Fibroblast of skin of right biceps (primary cell): ENCODE results near the gene CRACR2A.

Source experiments
- DNase-seq: peaks from one replicate; pipeline ENCODE4 v3.0.0-alpha.2; 2013

CRACR2A gene

GRCh38 chr12:3645091-3645490, 107.8 kb downstream of the CRACR2A start:
- no peak for DNase-seq

GRCh38 chr12:3644104-3644503, 108.8 kb downstream of the CRACR2A start:
- no peak for DNase-seq

DNA sequence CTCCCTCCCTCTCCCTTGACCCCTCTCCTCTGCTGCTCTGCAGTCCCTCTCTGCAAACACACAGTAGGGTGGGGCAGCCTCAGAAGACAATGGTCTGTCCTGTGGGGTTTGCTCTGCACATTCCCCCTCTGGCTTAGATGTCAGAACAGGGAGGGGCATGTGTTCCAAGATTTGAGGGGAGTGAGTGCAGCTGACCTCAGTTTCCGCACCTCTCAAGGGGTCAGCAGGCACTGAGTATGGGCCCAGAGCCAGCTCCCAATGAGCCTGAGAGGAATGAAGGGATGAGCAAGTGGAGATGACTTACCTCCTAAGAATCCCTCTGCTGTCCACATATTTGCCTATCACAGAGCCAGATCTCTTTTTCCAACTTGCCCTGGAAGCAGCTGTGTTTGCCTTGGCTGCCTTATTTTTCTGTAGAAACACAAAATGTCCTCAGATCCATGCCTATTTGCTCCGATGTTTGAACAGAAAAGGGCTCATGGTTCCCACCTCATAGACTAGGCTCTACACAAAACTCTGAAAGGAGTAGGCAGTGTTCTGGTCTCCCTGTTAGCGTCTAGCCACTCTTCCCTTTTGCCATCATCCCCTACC, 111.4 kb downstream of the CRACR2A start:
- DNase-seq, result peak; percentile 78

GRCh38 chr12:3636328-3636727, 116.6 kb downstream of the CRACR2A start:
- DNase-seq, result peak; percentile 3

- DNase-seq, result no peak
These were observed 118.6 kb downstream of the CRACR2A start for GRCh38 chr12:3634348-3634747.

GRCh38 chr12:3633396-3633795, 119.5 kb downstream of the CRACR2A start:
- DNase-seq, result no peak

GRCh38 chr12:3632754-3633153, 120.2 kb downstream of the CRACR2A start:
- peak; percentile 20 for DNase-seq

DNA sequence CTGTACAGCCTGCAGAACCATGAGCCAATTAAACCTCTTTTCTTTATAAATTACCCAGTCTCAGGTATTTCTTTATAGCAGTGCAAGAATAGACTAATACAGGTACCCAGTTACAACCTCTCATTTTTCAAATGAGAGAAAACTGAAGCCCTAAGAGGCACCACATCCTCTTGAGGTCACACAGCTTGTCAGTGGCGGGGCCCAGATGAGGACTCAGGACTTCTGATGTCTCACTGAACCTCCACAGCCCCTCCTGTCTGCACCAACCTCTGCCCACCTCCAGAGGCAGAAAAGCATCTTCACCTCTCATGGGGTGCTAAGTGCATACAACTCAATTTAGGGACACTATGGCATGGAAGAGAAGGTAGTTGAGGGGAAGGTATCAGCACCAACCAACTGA, 120.7 kb downstream of the CRACR2A start:
- DNase-seq, result no peak

GRCh38 chr12:3631759-3632158, 121.2 kb downstream of the CRACR2A start:
- no peak for DNase-seq

GRCh38 chr12:3631272-3631637, 121.7 kb downstream of the CRACR2A start:
- no peak for DNase-seq

DNA sequence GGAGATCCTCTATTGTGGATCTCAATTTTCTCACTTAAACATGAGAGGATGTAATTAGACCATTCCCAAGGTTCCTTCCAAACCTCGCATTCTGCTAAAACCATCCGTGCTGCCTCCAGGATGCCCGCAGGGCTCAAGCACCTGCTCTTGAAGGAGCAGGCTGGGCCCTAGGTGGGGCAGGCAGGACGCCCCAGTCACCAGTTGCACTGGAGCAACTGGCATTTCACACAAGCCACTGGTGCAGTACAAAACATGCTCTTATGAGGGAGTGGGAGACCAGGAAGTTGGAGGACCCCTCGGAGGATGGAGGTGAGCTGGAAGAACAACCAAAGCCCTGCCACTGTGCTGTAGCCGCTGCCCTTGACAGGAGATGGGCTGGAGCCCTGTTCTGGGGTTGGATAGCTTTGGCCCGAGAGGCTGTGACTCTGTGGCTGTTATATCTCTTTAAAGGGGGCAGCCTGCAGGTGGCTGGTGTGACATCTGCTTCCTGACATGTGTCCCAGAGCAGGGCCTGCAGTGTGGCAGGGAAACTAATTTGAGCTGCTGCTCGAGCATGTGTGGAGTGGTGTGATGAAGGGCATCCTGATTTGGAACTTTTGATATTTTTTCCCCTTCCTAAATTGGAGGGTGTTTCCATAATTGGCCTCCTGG, 122.2 kb downstream of the CRACR2A start:
- DNase-seq, result no peak

DNA sequence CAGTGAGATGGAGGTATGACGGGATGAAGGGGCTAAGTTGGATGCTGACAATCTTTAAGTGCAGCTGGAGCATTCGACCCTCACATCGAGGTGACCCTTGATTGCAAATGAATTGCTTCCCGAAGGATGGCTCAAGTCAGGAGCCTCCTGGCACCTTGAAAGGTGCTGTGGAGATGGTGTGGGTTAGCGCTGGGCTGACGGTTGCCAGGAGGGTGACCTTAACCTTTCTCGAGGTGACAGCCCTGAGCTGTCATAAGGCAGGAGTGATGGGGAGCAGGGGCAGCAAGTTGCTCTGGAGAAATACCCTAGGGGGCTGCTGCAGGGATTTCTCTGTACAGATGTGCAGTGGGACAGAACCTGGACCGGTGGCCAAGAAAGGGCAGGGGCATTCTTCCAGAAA, 122.8 kb downstream of the CRACR2A start:
- no peak for DNase-seq

DNA sequence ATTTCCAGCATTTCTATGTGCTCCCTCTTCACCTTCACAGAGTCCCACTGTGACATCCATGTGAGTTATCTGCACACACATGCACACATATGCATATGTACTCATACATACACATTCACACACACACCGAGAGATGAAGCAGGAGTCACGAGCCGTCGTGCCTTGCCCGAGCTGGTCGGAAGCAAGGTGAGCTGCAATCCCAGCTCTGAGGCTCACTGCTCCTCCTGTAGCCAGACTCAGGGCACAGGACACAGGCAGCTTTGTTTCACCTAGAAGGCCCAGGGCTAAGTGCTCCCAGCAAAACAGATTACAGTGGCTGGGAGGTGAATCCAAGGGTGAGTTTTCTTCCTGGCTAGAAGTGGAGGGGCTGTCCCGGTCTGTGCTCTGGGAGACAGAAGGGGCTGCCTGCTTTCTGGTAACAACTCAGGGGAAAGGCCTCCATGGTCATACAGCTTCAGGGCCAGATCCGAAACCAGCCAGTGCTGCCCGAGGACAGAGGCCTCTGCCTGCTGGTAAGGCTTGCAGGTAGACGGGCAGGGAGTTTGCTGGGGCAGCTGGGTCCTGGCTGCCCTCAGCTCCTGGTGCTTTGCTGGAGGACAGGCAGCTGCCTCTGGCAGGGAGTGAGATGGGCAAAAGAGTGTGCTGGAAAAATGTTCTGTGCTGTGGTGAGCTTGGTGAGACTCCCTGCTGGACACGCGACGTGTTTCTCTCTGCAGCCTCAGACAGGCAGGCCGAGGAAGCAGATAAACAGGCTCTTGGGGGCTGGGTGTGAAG, 123.7 kb downstream of the CRACR2A start:
- no peak for DNase-seq

GRCh38 chr12:3628629-3629028, 124.3 kb downstream of the CRACR2A start:
- DNase-seq, result no peak

- no peak for DNase-seq
These were observed 125.6 kb downstream of the CRACR2A start for GRCh38 chr12:3627336-3627735.

DNA sequence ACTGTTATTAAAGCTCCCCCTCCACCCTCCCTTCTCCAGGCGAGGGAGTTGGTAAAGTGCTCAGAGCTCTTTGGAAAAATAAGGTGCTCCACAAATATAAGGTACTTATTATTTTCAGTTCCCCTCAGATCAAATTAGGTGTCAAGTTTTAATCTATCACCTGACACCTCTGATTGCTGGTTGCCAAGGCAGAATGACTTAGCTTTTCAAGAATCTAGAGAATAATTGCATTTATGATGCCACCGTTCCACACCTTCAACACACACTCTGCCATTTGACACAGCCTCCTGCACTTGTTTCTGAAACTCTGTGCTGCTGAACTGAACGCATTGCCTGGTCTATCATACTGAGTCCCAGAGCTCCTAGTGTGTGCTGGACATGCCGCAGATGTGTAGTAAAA, 128.6 kb downstream of the CRACR2A start:
- DNase-seq, result no peak

GRCh38 chr12:3622822-3623690, 129.9 kb downstream of the CRACR2A start:
- DNase-seq, result no peak

GRCh38 chr12:3622021-3622821, 130.7 kb downstream of the CRACR2A start:
- peak; percentile 3 for DNase-seq

- no peak for DNase-seq
These were observed 132.1 kb downstream of the CRACR2A start for GRCh38 chr12:3620856-3621255.

DNA sequence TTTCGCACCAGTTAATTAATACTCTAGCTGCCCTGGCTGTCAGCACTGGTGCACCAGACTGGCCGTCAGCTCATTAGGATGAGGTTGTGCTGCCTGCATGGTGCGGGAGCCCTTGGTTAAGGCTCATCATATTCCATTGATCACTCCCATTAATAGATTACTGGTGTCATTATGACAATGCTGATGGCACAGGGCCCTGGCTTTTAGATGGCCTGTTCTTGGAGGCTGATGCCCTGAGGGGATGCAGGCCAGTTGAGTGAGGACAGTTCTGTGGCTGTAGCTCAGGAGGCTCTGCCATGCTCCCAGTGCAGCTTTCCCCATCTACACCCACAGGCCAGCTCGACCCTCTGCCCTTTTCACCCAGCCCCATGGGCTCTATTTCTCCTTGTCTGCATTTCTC, 135.3 kb downstream of the CRACR2A start:
- DNase-seq, result no peak

DNA sequence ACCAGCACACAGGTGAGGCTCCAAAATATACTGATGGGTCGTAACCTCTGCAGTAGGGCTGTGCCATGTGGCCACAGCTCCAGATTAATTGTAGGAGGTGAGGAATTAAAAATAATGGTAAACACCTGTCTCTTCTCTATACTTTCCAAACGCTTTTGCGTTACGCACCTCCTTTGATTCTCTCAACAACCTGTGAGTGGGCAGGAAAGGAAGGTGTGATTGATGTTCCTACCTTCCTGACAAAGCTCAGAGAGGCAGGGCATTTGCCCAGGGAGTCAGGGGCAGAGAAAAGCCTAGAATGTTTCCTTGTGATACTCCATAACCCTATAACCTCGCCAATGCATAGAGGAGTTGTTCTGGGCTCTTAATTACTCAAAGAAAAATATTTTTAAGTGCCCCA, 137.0 kb downstream of the CRACR2A start:
- no peak for DNase-seq

- DNase-seq, result no peak
These were observed 138.0 kb downstream of the CRACR2A start for GRCh38 chr12:3614806-3615466.
